Stimulated activated CD4-positive, alpha-beta T cell treated with anti-CD3 and anti-CD28 coated beads, Interleukin-12 subunit alpha, Interleukin-12 subunit beta, amount 100 ng/mL, for 24 hours (primary cell): ENCODE data around the gene VDAC1.
"Not testable (repeated sequence)": the region's sequence is repeated elsewhere in the genome, so short reads cannot be mapped to it uniquely, and the experiment has no call there.

Experiments used
- DNase-seq, 2 experiments: peaks; one replicate each; pipeline ENCODE4 v3.0.0-alpha.2; 2020; ENCODE audit warnings: low read depth in 2 of 2

Gene VDAC1

GRCh38 chr5:133995883-133996563 is 8.8 kb downstream of the VDAC1 start:
- DNase-seq = no peak

GRCh38 chr5:133995341-133995740 is 9.4 kb downstream of the VDAC1 start:
- no peak for DNase-seq

GRCh38 chr5:133994990-133995333 is 9.8 kb downstream of the VDAC1 start:
- no peak for DNase-seq

- DNase-seq = no peak
These were observed 10.3 kb downstream of the VDAC1 start for GRCh38 chr5:133994297-133994989.

- no peak for DNase-seq
These were observed 11.4 kb downstream of the VDAC1 start for GRCh38 chr5:133993185-133993936.

GRCh38 chr5:133992429-133993155 is 12.2 kb downstream of the VDAC1 start:
- DNase-seq = no peak

GRCh38 chr5:133991171-133991910 is 13.4 kb downstream of the VDAC1 start:
- no peak for DNase-seq

GRCh38 chr5:133990396-133990795 is 14.4 kb downstream of the VDAC1 start:
- DNase-seq = no peak

- no peak for DNase-seq
These were observed 19.1 kb downstream of the VDAC1 start for GRCh38 chr5:133985540-133986180.

GRCh38 chr5:133983674-133984073 is 21.1 kb downstream of the VDAC1 start:
- DNase-seq = no peak

GRCh38 chr5:133981714-133982113 is 23.1 kb downstream of the VDAC1 start:
- DNase-seq = no peak

- DNase-seq = no peak
These were observed 24.1 kb downstream of the VDAC1 start for GRCh38 chr5:133980652-133981051.

GRCh38 chr5:133978943-133979342 is 25.8 kb downstream of the VDAC1 start:
- no peak for DNase-seq

- no peak for DNase-seq
These were observed 26.9 kb downstream of the VDAC1 start for GRCh38 chr5:133977858-133978257.

- DNase-seq = no peak
These were observed 27.5 kb downstream of the VDAC1 start for GRCh38 chr5:133977161-133977787.

- DNase-seq = not testable (repeated sequence)
These were observed 29.2 kb downstream of the VDAC1 start for GRCh38 chr5:133975546-133975945.

GRCh38 chr5:133974142-133974541 is 30.6 kb downstream of the VDAC1 start:
- DNase-seq = no peak

- DNase-seq = no peak
These were observed 34.4 kb downstream of the VDAC1 start for GRCh38 chr5:133970325-133970909.

GRCh38 chr5:133969654-133970324 is 35.0 kb downstream of the VDAC1 start:
- DNase-seq = no peak
